Liver (tissue), 2 donors: ENCODE results near the gene INSIG2.

Experiments
- CTCF ChIP-seq: fragments of 150-350 bp; IDR thresholded peaks from 2 replicates; pipeline ENCODE4 v1.5.1; 2017; ENCODE audit warnings: improper control_type of control experiment, low read depth, low read length; ENCODE audit not compliant: missing input control
- ZBTB33 ChIP-seq: IDR thresholded peaks from 2 replicates; pipeline ENCODE4 v1.6.1; 2016; ENCODE audit warnings: antibody characterized with exemption
- donor health status: healthy.

GRCh38 chr2:118110991-118111390, 22.7 kb downstream of the INSIG2 start:
- TF ChIP-seq ZBTB33 (no peak), CTCF (no peak)
